K562 (cell line): Measurements from ENCODE around the gene UBXN2A. TPM values are rescaled to one million over a fixed set of nuclear protein-coding genes. Genes with fewer than 3 reads are reported as not detected.

ENCODE experiments used
- ATF1 ChIP-seq, 2 experiments: fragments of 450-650 bp in 1 of 2; IDR thresholded peaks; 2 replicates each; pipeline ENCODE4 v1.6.1; 2016; ENCODE audit warnings: missing compliant biosample characterization in 1 of 2, missing genetic modification characterization in 1 of 2
- BCLAF1 ChIP-seq, 2 experiments: fragments of 450-650 bp in 1 of 2; IDR thresholded peaks; 2 replicates each; pipeline ENCODE4 v1.6.1; 2011 to 2017; ENCODE audit warnings: low read depth in 2 of 2, antibody characterized with exemption in 1 of 2, borderline replicate concordance in 1 of 2, low read length in 1 of 2, mild to moderate bottlenecking in 1 of 2, mixed read lengths in 1 of 2; ENCODE audit not compliant: control insufficient read depth in 1 of 2
- CREB3L1 ChIP-seq: fragments of 450-650 bp; IDR thresholded peaks from 2 replicates; pipeline ENCODE4 v1.6.1; 2014; ENCODE audit warnings: low read depth, mild to moderate bottlenecking, moderate library complexity, borderline replicate concordance
- HIVEP1 ChIP-seq: fragments of 250-450 bp; sonication (Bioruptor Pico); IDR thresholded peaks from 2 replicates; pipeline ENCODE4 v1.4.0; 2020; ENCODE audit warnings: mild to moderate bottlenecking
- HMG20B ChIP-seq: fragments of 250-450 bp; sonication (Bioruptor Pico); IDR thresholded peaks from 2 replicates; pipeline ENCODE4 v1.5.0; 2021; ENCODE audit warnings: mild to moderate bottlenecking
- ILK ChIP-seq: fragments of 450-650 bp; IDR thresholded peaks from 2 replicates; pipeline ENCODE4 v1.6.1; 2016; ENCODE audit warnings: missing genetic modification characterization, low read depth, mild to moderate bottlenecking, missing compliant biosample characterization, moderate library complexity, borderline replicate concordance
- KAT7 ChIP-seq: sonication (generic); formaldehyde crosslinking; IDR thresholded peaks from 2 replicates; pipeline ENCODE4 v1.8.0; 2022; ENCODE audit warnings: missing genetic modification reagents, mild to moderate bottlenecking, borderline replicate concordance
- KLF16 ChIP-seq: IDR thresholded peaks from 2 replicates; pipeline ENCODE4 v1.6.1; 2016; ENCODE audit warnings: antibody characterized with exemption
- MAFF ChIP-seq: IDR thresholded peaks from 2 replicates; pipeline ENCODE4 v1.6.1; 2012; ENCODE audit warnings: low read length, improper control_type of control experiment
- NR2C2 ChIP-seq, 2 experiments: fragments of 200-800 bp in 1 of 2; sonication (Bioruptor generic) in 1 of 2; sonication (generic) in 1 of 2; formaldehyde crosslinking in 1 of 2; IDR thresholded peaks; 2 replicates each; pipeline versions ENCODE4 v1.6.1 to v1.8.0; 2016 to 2022; ENCODE audit warnings: mild to moderate bottlenecking in 1 of 2, missing compliant biosample characterization in 1 of 2, missing genetic modification characterization in 1 of 2, missing genetic modification reagents in 1 of 2
- SMARCA5 ChIP-seq: fragments of 450-650 bp; IDR thresholded peaks from 2 replicates; pipeline ENCODE4 v1.6.1; 2016
- USF1 ChIP-seq: sonication (generic); formaldehyde crosslinking; IDR thresholded peaks from 2 replicates; pipeline ENCODE4 v1.9.0; 2022; ENCODE audit warnings: mild to moderate bottlenecking, missing genetic modification reagents
- USF2 ChIP-seq: sonication (generic); formaldehyde crosslinking; IDR thresholded peaks from 2 replicates; pipeline ENCODE4 v1.5.0; 2020; ENCODE audit warnings: missing genetic modification reagents
- ZKSCAN1 ChIP-seq: fragments of 150-350 bp; IDR thresholded peaks from 2 replicates; pipeline ENCODE4 v1.6.1; 2016; ENCODE audit warnings: low read depth, low read length
- ZNF766 ChIP-seq: fragments of 200-800 bp; sonication (Bioruptor generic); conservative IDR thresholded peaks from 2 replicates; pipeline ENCODE4 v1.6.1; 2016; ENCODE audit warnings: missing genetic modification characterization, missing compliant biosample characterization
- ZSCAN29 ChIP-seq: fragments of 450-650 bp; IDR thresholded peaks from 2 replicates; pipeline ENCODE4 v1.6.1; 2017
- polyA plus RNA-seq, 8 experiments: library from polyadenylated mRNA; depleted of rRNA in 4 of 8; stranded (reverse) in 5 of 8; unstranded in 3 of 8; fragments of >200 nt; fragmentation: Nextera tagmentation in 2 of 8; fragmentation: Illumina TruSeq in 1 of 8; extraction: Ambion mirVana in 2 of 8; extraction: Trizol in 1 of 8; gene quantifications; 2 replicates each; pipeline versions ENCODE4 v1.2.1 to v1.2.3, GENCODE V29; 2011 to 2014; ENCODE audit warnings: inconsistent platforms in 1 of 8, missing spikeins in 1 of 8
- total RNA-seq, 7 experiments: library from RNA; depleted of rRNA in 6 of 7; stranded (reverse); fragments of >200 nt in 6 of 7; fragmentation: Illumina TruSeq in 2 of 7; extraction: Trizol in 2 of 7; gene quantifications; 2 replicates each; pipeline versions ENCODE4 v1.2.1 to v1.2.3, GENCODE V29; 2011 to 2021; ENCODE audit warnings: low replicate concordance in 1 of 7
- TF ChIP-seq, protein P1 (sequence below): sonication (generic); formaldehyde crosslinking; IDR thresholded peaks from 2 replicates; pipeline ENCODE4 v1.8.0; 2022; ENCODE audit warnings: mild to moderate bottlenecking, missing genetic modification reagents
- TF ChIP-seq, protein P2 (sequence below): fragments of 200-800 bp; sonication (Bioruptor generic); IDR thresholded peaks from 2 replicates; pipeline ENCODE4 v1.6.1; 2017; ENCODE audit warnings: missing genetic modification characterization, missing compliant biosample characterization

Gene UBXN2A
- total and polyA plus RNA-seq, 9 of the 15 experiments (the other 6 are each of a cell fraction or from before 2014, with no cell fraction given): 3.4 to 25.6 (median 16.0) TPM

GRCh38 chr2:24009680-24010476, 69.6 kb downstream of the UBXN2A start, which contains the start of gene MFSD2B (continued):
- no peak for TF ChIP-seq CREB3L1
- no peak for TF ChIP-seq KLF16
- TF ChIP-seq, protein P1, sequence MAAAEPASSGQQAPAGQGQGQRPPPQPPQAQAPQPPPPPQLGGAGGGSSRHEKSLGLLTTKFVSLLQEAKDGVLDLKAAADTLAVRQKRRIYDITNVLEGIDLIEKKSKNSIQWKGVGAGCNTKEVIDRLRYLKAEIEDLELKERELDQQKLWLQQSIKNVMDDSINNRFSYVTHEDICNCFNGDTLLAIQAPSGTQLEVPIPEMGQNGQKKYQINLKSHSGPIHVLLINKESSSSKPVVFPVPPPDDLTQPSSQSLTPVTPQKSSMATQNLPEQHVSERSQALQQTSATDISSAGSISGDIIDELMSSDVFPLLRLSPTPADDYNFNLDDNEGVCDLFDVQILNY (CRISPR knock-in tag): no peak
- TF ChIP-seq ZKSCAN1: no peak
- TF ChIP-seq KAT7 (CRISPR knock-in tag): peak; percentile 87; the same call in 1 of the 2 replicates
- no peak for TF ChIP-seq HMG20B (CRISPR knock-in tag)
- TF ChIP-seq SMARCA5: no peak
- no peak for TF ChIP-seq ILK (tag)
- TF ChIP-seq USF1 (CRISPR knock-in tag): no peak
- TF ChIP-seq USF2 (CRISPR knock-in tag): no peak
- no peak for TF ChIP-seq ATF1 (CRISPR knock-in tag; IDR thresholded peaks at IDR 0.05)
- TF ChIP-seq ATF1 (tag; IDR thresholded peaks at IDR 0.05): peak; percentile 12; the same call in 1 of the 2 replicates
- TF ChIP-seq NR2C2 (CRISPR knock-in tag; IDR thresholded peaks at IDR 0.05): no peak
- TF ChIP-seq NR2C2 (tag; IDR thresholded peaks at IDR 0.05): peak; percentile 79
- TF ChIP-seq, protein P2, sequence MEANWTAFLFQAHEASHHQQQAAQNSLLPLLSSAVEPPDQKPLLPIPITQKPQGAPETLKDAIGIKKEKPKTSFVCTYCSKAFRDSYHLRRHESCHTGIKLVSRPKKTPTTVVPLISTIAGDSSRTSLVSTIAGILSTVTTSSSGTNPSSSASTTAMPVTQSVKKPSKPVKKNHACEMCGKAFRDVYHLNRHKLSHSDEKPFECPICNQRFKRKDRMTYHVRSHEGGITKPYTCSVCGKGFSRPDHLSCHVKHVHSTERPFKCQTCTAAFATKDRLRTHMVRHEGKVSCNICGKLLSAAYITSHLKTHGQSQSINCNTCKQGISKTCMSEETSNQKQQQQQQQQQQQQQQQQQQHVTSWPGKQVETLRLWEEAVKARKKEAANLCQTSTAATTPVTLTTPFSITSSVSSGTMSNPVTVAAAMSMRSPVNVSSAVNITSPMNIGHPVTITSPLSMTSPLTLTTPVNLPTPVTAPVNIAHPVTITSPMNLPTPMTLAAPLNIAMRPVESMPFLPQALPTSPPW (CRISPR knock-in tag): peak; percentile 79
- no peak for TF ChIP-seq HIVEP1 (CRISPR knock-in tag)
- no peak for TF ChIP-seq MAFF
- no peak for TF ChIP-seq BCLAF1 (IDR thresholded peaks at IDR 0.05; ENCODE audit: borderline replicate concordance in 1 of 2, control insufficient read depth in 1 of 2, low read depth in 2 of 2, low read length in 1 of 2)
- no peak for TF ChIP-seq ZSCAN29
- peak; percentile 6; the same call in 1 of the 2 replicates for TF ChIP-seq ZNF766 (CRISPR knock-in tag)
